HG03064 (cell line): Measurements from ENCODE around the gene SPPL2C.
"Not testable (repeated sequence)": the region's sequence is repeated elsewhere in the genome, so short reads cannot be mapped to it uniquely, and the experiment has no call there.

Experiments
- ATAC-seq: cut with Tn5 transposase; IDR thresholded peaks from one replicate; pipeline ENCODE4 v1.9.1; 2021; ENCODE audit warnings: low read depth; ENCODE audit not compliant: unreplicated experiment

SPPL2C gene

DNA sequence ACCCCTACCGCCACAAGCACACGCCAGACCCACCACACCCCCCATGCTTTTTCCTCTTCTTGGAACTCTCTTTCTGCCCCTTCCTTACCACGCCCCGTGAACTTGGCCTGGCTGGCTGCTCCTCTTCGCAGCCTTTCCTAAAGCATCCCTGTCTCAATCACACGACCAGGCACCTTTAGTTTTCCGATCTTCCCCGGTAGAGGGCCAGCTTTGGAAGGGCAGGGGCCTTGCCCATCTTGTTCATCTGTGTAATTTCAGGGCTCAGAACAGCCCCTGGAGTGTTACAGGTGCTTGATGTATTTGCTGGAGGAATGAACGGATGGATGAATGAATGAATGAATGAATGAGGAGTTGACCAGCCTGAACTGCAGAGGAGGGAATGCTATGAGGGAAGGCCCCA, 3.7 kb downstream of the SPPL2C start:
- no peak for ATAC-seq

GRCh38 chr17:45848868-45849535, 4.3 kb downstream of the SPPL2C start:
- no peak for ATAC-seq

DNA sequence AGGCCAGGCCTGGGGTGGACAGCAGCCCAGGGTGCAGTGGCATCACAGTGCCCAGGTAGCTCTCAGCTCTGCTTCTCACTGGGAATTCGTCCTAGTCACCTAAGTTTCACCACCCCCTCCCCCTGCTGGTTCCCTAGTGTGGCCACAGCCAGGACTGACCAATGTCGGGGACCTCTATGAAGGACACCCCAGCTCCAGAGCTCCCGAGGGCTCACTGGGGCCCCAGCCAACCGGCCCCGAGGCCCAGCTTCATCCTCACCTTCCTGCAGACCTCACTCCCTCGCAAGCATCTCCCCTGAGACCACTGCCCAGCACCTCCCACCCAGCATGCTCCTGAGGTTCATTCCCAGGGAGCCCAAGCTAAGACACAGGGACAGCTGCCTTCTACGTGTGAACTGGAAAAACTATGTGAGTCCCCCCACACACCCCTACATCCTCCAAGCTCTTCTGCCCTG, 4.9 kb downstream of the SPPL2C start:
- ATAC-seq = no peak

GRCh38 chr17:45850011-45850410, 5.3 kb downstream of the SPPL2C start:
- ATAC-seq = no peak

- no peak for ATAC-seq
Observed at GRCh38 chr17:45850468-45850867, 5.8 kb downstream of the SPPL2C start.

GRCh38 chr17:45851022-45851421, 6.3 kb downstream of the SPPL2C start:
- ATAC-seq = no peak

DNA sequence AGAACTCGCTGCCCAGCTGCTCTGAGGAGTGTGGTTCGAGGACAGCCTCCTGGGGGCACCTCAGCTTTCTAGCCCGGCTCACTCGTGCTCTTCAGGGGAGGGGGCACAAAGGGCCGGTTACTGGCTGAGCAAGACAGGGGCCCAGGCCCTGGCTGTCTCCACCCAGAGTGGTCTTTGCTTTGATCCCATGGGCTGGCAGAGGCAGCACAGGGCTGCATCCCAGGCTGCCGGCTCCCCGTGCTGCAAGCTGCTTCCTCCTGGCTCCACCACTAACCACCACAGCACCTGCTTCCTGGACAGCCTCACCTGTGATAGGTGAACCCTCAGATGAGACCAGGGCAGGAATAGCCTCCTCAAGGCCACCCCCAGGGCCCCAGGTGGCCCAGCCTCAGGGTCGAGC, 6.8 kb downstream of the SPPL2C start:
- no peak for ATAC-seq

DNA sequence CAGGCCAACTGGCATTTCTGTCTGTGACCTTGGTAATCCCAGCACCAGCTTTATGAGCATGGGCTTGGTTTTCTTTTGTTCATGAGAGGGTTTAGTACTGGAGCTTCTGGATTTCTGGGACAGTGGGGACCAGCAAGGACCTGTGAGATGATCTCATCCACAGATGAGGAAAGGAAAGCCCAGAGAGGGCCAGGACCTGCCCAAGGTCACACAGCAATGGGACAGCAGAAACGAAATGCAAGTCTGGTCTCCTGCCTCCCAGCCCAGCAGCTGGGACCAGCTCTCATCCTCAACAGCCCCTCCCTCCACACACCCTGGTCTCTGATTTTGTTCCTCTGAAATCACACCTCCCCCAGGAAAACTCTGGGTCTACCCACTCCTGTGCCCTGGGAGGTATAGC, 7.2 kb downstream of the SPPL2C start:
- ATAC-seq = no peak

DNA sequence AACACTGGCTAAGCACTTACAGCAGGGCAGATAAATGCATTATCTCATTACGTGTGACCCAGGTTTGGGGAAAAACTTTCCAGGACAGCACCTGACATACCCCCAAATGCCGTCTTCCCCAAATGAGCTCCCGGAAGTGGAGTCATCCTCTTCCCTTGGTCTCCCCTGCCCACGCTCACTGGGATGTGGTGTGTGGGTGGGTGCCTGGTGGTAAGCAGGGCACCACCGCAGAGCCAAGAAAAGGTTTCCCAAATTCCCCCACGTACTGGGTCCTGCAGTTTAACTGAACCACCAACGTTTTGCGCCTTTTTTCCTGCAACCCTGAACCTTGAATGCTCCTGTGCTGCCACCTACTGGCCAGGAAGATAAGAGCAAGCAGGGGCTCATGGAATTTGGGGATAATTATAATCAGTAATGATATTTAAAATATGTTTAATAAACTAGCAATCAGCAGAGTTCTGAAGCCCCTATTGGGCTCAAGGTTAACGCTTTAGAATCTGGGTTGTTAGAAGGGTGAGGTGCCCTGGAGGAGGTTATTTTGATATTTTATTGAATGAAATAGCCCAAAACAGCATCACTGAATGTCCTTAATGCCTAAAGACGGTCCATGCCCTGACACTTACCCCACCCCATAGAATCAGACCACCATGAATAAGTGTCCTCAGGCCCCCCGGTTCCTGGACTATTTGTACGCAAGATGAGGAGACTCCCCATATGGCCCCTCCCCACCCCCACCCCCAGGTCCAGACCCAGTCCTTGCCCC, 8.0 kb downstream of the SPPL2C start:
- ATAC-seq = no peak

GRCh38 chr17:45854209-45854608, 9.5 kb downstream of the SPPL2C start:
- no peak for ATAC-seq

DNA sequence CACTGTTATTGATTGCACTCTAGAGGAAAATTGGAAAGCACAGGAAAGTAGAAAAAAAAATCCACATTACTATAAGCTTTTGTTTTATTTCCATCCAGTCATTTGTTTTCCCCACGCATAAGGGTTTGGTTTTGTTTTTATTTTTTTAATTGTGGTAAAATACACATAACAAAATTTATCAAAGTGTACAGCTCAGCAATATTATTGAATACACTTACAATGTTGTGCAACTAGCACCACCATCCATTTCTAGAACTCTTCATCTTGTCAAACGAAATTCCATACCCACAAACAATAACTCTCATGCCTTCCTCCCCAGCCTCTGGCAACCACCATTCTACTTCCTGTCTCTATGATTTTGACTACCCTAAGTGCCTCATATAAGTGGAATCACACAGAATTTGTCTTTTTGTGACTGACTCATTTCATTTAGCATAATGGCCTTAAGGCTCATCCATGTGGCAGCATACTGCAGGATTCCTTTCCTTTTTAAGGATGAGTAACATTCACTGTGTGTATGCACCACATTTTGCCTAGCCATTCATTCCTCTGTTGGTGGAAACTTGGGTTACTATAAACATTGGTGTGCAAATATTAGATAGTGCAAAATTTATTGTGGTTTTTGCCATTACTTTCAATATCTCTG, 11.1 kb downstream of the SPPL2C start:
- ATAC-seq = no peak

DNA sequence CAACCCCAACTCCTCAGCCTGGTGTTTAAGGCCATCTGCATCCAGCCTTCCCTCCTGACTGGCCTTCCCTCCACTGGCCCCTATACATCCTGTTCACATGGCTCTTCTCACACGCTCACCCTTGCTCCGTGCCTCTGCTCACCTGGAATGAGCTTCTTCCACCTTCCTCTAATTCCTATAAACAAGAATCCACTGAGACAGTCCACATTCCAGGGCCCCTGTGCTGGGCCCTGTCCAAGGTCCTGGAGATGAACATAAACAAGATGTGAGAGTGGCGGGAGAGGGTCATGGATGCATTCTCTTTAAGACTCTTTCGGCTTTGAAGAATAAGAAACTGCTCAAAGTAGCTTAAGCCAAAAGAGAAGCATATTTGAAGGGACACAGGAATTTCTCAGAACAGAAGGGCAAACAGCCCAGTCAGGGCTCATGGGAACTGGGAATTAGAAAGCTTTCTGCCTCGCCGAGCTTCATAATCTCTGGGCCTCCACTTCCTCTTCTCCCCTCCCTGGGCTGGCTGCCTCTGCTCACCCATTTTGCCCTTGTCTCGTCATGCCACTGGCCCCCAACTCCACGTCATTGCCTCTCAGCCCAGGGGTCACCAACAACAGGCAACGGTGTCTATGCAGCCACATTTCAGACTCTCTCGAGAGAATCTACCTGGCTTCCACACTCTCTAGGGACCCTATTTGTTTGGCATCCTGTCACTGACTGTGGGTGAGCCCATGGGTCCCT, 13.5 kb downstream of the SPPL2C start:
- no peak for ATAC-seq

DNA sequence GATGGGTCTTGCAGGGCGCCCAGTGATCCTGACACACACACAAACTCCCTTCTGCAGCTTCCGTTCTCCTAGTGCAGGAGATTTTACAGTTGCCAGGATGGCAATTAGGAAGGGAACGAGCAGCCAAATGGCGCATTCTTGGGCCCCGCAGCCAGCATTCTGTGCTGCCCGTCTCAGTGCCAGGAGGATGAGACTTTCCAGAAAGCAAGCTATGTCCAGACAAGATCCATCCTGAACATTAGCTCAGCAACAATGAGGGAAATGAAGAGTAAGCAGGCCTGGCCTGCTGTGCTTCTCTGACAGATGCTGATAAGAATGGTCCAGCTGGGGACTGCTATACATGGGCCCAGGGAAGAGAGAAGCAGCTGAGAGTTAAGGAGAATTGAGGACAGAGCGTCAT, 16.5 kb downstream of the SPPL2C start:
- no peak for ATAC-seq

- ATAC-seq = not testable (repeated sequence)
Observed at GRCh38 chr17:45862127-45862526, 17.4 kb downstream of the SPPL2C start.

GRCh38 chr17:45863857-45864654, 19.4 kb downstream of the SPPL2C start:
- ATAC-seq = no peak

- ATAC-seq = no peak
Observed at GRCh38 chr17:45867171-45867570, 22.5 kb downstream of the SPPL2C start.

DNA sequence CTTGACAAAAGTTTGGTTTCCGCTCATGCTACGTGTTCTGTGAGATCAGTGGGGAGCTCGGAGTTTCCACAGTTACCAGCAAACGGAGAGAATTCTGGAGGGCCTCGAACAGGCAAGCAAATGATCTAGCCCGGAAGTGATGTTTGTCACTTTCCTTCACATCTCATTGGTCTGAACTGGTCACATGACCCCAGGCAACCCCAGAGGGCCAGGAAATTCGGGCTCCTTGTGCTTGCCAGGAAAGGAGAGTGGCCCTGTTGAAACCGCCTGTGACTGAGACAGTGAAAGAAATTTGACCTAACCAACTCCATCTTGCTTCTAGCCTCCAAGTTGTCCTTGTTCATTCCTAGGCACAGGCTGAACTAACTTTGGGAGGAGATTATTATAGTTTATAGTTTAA, 23.0 kb downstream of the SPPL2C start:
- no peak for ATAC-seq

DNA sequence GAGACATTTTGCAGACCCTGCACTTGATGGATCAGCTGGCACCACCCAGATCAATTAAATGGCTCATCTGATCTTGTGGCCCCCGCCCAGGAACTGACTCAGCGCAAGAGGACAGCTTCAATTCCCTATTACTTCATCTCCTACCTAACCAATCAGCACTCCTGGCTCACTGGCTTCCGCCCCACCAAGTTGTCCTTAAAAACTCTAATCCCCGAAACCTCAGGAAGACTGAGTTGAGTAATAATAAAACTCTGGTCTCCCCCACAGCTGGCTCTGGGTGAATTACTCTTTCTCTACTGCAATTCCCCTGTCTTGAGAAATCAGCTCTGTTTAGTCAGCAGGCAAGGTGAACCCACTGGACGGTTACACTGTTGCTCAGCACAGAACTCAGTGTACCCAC, 23.6 kb downstream of the SPPL2C start:
- no peak for ATAC-seq

DNA sequence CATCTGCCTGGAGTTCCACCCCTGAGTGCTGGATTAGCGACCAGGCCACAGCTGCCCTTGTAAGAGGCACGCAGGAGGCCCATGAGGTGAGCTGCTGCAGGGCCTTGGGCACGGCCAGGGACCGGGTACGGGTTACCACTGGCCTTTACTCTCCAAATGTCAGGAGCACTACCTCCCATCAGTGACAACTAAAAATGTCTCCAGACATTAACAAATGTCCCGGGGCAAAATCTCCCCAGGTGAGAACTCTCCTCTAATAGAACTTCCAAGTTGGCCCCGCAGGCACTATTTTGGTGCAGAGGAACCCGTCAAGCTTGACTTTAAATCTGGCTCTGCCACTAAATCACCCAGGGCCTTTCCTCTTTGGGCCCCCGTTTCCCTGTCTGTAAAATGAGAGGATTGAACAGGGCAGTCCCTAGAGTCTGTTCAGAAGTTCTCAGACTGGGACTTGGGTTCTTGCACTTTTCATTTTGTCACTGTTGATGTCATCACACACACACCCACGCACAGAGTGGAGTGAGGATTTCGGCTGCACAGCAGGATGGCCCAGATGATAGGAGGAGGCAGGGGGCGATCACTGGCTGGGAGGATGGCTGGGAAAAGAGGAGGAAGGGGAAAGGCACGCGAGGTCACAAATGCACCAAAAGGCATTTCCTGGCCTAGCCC, 25.1 kb downstream of the SPPL2C start:
- ATAC-seq = no peak
